Amygdala (tissue), 56 donors: ENCODE data around the gene ARSA.
A peak's percentile ranks its signal among the peaks of the same experiment; 100 is the strongest.
"Not testable (repeated sequence)": the region's sequence is repeated elsewhere in the genome, so short reads cannot be mapped to it uniquely, and the experiment has no call there.

Experiments used
- DNase-seq, 56 donors: peaks; one replicate each; lab custom pipeline; 2025; lab: John Stamatoyannopoulos, UW

Gene ARSA

DNA sequence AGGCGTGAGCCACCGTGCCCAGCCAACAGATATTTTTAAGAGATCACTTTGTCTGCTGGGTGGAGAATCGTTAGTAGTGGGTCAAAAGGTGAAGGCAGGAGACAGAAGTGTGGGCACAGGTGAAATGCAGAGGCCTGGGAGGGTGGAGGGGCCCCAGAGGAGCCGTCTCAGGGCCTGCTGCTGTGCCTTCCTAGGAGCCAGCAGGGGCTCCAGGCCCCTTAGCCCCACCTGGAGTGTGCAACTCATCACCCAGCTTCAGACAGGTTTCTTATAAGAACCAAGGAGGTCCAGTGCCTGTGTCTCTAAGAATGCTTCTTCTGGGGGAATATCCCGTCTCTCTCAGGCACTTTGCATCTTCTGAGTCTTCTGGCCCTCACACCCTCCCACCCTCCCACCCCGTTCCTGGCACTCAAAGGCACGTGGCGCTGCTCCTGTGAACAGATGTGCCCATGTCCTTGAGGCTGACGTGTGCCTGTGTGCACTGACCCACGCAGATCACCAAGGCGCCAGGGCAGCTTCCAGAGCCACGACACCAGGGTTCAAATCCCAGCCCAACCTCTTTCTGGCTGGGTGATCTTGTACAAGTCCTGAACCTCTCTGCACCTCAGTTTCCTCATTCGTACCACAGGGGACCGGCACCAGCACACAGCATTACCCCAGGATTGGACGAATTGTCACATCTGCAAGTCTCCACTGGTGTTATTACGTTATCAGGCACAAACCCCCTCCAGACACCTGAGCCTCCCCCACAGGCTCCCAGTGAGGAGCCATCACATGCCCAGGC lies 3.4 kb downstream of the ARSA start:
- no peak for DNase-seq

GRCh38 chr22:50622723-50623327 lies 5.1 kb downstream of the ARSA start:
- DNase-seq = no peak

GRCh38 chr22:50621948-50622722 lies 5.8 kb downstream of the ARSA start:
- DNase-seq = no peak

GRCh38 chr22:50621356-50621880 lies 6.5 kb downstream of the ARSA start:
- peak in 1 of 56 donors; percentile 11 for DNase-seq

DNA sequence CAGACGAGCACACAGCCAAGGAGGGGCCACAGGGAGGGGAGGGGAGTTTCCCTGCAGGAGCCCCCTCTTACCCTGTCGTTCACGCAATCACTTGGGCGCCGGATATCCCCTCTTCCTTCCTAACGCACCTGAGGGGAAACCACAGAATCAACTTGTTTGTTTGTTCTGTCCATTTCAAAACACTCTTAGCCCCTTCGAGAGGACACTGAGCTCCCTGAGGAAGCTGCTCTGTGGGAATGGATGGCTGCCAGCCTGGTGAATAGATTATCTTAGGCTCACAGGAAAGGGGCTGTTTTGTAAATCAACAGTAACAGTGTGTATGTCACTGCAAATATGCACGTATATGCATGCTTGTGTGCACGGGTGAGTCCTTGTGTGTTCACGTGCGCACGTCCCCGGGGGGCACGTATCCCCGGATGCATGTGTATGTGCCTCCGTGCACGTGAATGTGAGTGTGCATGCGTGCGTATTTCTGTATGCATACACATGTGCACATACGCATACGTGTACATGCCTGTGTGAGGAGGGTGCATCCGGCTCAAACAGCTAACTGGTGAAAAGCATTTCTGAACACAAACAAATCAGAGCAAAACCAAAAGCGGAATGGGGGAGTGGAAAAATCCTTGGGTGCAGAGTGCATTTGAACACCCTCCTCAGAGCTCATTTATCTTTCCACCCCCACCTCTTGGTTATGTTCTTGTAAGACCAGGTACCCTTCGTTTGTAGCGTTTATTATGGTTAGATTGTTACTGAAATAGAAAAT lies 7.2 kb downstream of the ARSA start:
- DNase-seq = peak in 25 of 56 donors; percentile 22 to 74 (median 47)

DNA sequence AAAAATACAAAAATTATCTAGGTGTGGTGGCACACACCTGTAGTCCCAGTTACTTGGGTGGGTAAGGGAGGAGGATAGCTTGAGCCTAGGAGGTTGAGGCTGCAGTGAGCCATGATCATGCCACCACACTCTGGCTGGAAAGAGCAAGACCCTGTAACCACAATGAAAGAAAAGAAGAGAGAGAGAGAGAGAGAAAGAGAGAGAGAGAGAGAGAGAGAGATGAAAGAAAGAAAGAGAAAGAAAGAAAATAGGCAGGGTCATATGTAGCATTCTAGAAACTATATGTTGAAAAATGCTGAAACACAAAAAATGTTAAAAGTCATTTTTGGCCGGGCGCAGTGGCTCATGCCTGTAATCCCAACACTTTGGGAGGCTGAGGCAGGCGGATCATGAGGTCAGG lies 13.7 kb downstream of the ARSA start:
- not testable (repeated sequence) for DNase-seq

DNA sequence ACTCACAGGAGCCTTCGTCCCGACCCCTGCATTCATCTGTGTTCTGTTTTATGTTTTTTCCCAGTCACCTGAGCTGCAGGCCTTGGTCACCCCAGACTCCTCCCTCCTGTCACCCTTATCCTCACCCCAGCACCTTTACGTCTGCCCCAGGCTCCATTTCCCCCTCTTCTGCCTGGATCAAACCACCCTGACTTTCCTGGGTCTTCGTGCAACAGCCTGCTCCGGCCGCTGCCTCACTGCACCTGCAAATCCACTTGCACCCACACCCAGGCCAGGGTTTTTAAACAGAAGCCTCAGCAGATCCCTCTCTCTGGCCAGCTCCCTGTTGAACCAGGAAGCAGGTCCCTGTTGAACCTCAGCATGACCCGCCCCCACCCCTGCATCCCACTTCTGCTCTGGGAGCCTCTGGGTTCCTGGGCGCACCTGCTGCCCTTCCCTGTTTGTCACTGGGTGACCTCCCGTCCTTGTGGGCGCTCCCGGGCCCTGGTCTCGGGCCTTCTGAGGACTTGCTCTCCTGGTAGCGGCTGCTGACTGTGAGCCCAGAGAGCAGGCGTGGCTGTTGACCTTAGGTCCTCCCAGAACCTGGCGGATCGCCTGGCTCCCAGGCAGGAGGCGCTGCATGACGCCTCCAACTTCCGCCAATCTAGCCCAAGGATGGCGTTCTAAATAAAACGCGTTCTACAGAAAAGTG lies 14.5 kb downstream of the ARSA start:
- no peak for DNase-seq

DNA sequence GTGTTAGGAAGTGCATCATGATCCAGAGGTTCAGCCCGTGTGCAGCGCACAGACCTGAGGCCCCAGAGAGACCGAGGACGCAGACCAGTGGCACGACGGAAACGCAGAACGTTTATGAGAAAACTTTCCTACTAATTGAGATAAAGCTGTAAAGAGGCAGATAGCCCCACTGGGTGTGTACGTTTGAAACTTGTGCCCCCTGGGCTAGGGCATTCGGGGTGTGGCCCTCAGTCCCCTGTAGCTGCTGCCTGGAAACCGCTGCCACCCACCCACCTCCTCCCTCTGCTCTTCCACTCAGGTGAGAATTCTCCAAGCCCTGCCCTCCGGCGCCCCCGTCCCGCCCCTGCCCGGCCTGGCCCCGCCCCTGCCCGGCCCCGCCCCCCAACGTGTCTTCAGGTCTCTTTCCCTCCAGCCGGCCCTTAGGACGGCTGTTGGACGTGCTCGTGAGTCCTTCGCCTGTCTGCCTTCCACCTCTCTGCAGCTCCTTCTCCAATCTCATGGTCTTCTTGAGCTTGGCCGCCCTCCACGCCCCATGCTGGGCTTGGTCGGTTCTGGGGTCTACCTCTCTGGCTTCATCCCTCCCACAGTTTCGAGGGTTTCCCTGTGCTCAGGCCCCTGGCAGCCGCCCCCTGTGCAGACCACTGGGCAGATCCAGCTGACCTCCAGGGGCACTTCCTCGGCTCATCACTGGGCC lies 15.3 kb downstream of the ARSA start:
- no peak for DNase-seq

- DNase-seq = no peak
These were observed 15.8 kb downstream of the ARSA start for GRCh38 chr22:50612168-50612527.

GRCh38 chr22:50611341-50612060 lies 16.5 kb downstream of the ARSA start:
- DNase-seq = no peak

DNA sequence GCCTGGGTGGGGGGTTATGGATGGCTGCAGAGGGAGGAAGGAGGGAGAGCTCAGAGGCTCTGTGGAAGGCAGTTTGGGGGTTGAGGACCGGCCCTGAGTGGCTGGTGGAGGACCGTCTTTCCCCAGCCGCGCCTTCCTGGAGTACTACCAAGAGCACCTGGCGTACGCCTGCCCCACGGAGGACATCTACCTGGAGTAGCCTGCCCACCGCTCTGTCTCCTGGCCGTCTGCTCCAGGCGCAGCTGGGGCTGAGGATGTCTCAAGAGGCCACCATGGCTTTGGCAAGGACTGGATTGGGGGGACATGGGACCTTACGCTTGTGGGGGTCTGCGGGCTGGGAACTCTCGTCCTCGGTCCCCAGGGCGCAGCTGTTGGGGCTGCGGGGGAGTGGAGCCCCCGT lies 17.4 kb downstream of the ARSA start:
- no peak for DNase-seq

DNA sequence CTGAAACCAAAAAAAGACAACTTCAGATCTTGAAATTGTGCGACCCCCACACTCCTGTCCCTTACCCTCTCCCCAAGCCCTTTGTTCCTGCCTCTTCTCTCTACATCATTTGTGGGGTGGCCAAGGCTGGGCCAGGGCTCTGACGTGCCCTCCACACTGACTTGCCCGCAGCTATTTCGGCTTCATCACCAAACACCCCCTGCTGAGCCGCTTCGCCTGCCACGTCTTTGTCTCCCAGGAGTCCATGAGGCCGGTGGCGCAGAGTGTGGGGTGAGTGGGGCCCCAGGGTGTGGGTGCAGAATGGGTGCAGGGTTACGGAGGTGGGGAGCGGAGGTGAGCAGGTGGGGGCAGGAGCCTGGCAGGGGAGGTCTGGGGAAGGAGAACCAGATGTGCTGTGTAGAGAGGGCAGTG lies 17.9 kb downstream of the ARSA start:
- DNase-seq = no peak

GRCh38 chr22:50609599-50609998 lies 18.4 kb downstream of the ARSA start:
- no peak for DNase-seq

- no peak for DNase-seq
These were observed 19.0 kb downstream of the ARSA start for GRCh38 chr22:50608996-50609395.

GRCh38 chr22:50608058-50608840 lies 19.7 kb downstream of the ARSA start:
- not testable (repeated sequence) for DNase-seq

- DNase-seq = no peak
These were observed 20.3 kb downstream of the ARSA start for GRCh38 chr22:50607659-50608020.

DNA sequence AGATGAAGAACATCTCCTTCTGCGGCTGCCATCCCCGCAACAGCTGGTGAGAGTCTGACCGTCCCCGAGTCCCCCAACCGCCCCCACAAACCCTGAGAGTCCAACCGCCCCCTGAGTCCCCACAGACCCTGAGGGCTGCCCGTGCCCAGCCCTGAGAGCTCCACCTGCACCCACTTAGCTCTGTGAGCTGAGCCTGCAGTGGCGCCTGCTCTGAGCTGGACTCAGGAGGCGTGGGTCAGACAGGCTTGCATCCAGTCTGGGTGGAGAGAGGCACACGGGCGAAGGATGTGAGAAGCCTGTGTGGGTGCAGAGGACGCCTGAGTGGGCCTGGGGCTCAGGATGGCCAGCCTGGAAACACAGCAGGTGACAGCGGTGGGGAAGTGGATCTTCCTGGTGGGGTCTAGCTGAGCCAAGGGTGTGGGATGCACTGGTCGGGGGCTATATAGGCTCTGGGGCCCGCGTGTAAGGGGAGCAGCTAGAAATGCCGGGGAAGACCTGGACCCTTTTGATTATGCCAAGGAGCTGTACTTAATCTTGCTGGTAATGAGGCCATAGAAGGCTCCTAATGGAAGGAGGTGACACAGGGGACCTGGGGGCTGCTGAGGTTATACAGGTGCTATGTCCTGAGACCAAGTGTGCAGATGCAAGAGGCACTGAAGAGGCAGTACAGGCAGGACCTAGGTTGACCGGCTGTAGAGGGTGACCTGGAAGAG lies 20.9 kb downstream of the ARSA start:
- DNase-seq = no peak
